B cell (primary cell): ENCODE data around the gene GRK5.

ENCODE experiments used
- CTCF ChIP-seq: fragments of 200-600 bp; IDR thresholded peaks from one replicate; pipeline ENCODE4 v1.8.0; 2022; ENCODE audit warnings: antibody characterized with exemption, mild to moderate bottlenecking
- EZH2 ChIP-seq: IDR thresholded peaks from 2 replicates; pipeline ENCODE4 v1.6.1; 2012; ENCODE audit warnings: borderline replicate concordance, low read depth, mild to moderate bottlenecking, moderate library complexity, low read length; ENCODE audit not compliant: insufficient read depth, poor library complexity, severe bottlenecking

DNA sequence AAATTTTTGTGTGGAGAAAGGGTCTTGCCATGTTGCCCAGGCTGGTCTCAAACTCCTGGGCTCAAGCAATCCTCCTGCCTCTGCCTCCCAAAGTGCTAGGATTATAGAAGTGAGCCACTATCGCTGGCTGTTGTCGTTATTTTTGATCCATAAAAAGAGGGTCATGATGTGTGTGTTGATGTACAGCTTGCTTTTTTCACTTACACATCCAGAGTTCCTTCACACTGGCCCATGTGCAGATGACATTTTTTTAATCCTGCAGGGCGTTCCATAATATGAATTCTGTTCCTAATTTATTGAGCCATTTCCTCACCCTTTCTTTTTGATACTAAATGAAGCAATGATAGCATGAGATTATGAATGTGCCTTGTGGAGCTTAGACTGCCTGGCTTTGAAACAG lies 40.8 kb downstream of the GRK5 start:
- TF ChIP-seq CTCF = no peak
- no peak for TF ChIP-seq EZH2
